ENCODE results near the gene TBC1D21.
"Not testable (repeated sequence)": the region's sequence is repeated elsewhere in the genome, so short reads cannot be mapped to it uniquely, and the experiment has no call there.

The TBC1D21 gene

DNA sequence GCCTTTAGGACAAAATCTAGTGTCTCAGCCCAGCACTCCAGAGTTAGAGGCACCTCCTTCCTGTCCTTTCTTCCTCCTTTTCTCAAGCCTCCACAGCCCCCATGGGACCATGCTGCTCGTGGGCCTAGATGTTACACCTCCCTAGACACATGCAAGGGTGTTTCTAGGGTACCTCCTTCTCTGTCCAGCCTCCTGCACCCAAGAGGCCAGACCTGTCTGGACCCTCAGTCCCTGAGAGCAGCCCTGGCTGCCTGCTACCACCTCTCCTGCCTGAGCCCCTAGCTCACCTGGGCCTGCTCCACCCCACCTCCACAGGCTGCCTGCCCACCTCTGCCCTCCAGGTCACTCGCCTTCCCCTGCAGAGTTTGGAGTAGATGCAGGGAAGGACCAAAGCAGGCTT, 58.1 kb downstream of the TBC1D21 start:
- no peak for DNase-seq

DNA sequence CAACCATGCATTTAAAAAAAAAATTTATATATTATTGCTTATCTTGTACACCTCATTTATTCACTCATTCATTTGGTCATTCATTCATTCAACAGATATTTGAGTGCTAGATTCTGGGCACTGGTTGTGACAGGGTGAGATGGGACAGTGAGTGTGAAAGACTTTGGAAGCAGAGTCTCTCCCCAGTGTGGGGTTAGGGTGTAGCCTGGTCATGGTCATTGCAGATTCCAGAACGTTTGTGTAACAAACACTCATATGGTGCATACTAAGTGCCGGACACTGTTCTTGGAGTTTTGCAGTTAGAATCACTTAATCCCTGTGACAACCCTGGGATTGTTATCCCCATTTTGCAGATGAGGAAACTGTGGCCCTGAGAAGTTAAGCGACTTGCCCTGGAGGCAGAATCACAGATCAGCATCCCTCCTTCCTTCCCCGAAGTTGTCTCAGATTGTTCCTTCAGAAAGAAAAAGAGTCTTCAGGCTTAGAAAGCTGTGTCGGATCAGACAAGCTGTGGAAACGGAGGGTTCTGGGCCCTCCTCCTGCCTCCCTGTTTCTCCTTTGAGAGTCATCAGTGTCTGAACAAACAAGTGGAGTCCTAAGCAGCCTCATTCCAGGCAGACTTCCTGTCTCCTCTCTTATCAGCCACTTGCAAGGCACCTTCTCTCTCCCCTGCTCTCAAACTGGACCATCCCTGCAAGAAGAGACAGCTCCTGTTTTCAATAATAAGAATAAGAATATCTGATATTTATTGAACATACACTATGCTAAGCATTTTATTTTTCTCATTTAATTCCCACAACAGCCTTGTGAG, 59.2 kb downstream of the TBC1D21 start:
- DNase-seq = no peak

DNA sequence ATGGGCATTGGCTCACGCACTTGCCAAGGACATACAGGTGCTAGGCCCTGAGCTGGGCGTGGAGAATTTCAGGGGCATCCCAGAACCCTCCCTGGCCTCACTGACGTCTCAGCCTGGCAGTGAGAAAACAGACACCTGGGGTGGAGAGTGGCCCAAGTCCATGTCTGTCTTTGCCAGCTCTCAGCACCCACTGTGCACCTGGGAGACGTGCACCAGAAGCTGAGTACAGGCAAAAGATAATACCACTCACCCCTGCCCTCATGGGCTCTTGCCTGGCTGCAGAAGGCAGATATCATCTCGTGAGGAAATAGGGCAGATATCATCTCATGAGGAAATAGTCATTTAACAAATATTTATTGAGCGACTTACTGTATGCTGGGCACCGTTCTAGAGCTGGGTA, 60.9 kb downstream of the TBC1D21 start:
- DNase-seq = no peak

DNA sequence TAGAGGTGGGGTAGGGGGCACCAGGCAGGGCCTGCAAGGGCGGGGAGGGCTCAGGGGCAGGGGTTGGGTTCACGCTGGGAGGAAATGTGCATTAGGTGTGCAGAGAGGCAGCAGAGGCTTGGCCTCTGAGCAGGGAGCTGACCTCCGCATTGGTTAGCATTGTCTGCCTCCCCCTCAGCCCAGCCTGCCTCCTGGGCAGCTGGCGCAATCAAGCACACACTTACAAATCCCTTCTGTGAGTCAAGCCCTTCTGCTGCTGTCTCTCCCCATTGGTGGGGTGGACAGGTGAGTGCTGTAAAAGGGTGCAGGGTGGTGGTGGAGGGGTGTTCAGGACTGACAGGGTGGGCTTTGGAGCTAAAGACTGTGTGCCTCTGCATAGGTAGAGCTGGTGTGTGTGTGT, 62.2 kb downstream of the TBC1D21 start:
- no peak for DNase-seq

DNA sequence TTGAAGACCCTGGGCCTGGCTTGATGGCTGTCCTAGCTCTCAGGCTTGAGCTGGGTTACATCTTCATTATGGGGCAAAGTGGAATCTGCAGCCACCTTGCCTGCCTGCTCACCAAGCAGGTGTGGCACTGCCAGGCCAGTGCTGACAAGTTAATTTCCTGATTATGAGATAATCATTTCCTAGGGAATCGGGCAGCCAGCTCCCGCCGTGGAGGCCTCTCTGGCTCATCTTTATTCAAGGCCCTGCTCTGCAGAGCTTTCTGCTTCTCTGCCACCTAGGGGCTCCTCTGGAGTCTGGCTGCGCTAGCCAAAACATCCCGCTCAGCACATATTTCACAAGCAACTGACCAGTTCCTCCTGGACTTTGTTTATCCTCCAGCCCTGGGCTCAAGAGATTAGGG, 62.8 kb downstream of the TBC1D21 start:
- DNase-seq = no peak

DNA sequence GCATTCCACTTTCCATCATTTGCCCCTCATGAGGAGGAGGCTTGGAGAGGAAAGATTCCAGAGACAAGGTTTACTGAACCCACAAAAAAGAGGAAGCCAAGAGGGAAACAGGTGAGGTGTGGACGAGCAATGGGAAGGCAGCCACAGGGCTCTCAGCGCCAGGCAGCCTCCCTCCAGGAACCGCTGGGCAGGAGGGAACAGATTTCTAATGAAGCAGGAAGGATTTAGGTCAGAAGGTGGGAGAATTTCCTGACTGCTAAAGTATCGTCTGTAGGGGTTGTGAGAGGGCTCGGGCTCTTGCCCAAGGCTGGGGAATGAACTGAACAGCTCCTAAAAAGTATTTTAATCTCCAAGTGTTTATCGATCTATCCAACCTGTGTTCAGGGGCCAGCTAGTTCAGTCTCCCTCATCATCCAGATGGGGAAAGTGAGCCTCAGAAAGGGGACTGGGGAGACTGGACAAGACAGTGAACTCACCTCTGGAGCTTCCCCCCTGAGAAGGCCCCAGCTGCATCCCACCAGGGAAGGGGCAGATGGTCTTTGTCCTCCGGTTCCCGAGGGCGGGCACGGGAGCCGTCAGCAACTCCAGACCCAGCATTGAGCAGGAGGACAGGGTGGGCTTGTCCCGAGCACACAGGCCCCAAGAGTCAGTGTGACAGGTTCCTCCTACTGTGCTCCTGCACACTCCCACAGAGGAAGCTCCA, 63.4 kb downstream of the TBC1D21 start:
- DNase-seq = no peak

DNA sequence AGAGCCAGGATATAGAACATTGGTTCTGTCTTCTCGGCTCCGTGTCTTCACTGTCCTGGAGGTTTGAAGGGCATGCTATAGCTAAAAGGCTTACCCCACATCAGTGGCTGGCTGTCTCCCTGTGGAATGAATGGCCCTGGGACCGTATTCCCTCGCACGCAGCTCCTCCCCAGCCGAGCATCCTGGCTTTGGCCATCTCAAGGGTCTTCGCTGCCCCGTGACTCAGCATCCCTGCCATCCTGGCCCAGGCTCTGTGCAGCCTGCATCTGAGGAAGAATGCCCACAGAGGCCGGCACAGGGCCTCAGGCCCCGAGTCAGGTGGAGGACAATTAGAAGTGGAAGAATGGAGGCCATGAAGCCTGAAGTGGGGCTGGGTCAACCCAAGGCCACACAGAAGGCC, 63.9 kb downstream of the TBC1D21 start:
- DNase-seq = no peak

DNA sequence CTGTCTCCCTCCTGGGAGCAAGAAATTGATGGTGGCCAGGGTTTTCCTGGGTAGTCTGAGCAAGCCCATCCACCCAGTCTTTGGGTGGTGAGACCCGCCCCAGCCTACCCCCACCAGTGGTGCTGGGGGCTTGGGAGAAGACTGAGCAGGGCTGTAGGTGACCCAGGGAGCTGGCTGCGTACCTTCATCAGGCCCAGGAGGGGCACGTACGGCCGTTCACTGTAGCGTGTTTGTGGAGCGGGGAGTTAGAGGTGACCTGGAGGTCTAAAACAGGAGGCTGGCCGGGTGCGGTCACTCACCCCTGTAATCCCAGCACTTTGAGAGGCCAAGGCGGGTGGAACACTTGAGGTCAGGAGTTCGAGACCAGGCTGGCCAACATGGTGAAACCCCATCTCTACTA, 64.4 kb downstream of the TBC1D21 start:
- DNase-seq = no peak

DNA sequence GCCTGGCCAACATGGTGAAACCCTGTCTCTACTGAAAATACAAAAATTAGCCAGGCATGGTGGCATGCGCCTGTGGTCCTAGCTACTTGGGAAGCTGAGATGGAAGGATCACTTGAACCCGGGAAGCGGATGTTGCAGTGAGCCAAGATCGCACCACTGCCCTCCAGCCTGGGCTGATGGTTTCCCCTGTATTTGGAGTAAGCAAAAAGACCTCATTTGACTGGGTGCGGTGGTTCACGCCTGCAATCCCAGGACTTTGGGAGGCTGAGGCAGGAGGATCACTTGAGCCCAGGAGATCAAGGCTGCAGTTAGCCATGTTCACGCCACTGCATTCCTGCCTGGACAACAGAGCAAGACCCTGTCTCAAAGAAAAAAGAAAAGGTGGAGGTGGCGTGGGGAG, 65.2 kb downstream of the TBC1D21 start:
- not testable (repeated sequence) for DNase-seq

Measured in stimulated activated CD4-positive, alpha-beta T cell treated with anti-CD3 and anti-CD28 coated beads, Interleukin-4, amount 100 ng/mL, for 24 hours (primary cell).